Stimulated activated CD4-positive, alpha-beta T cell treated with anti-CD3 and anti-CD28 coated beads, Interleukin-1b, Interleukin-23, amount 100 ng/mL, for 48 hours (primary cell): ENCODE data around the gene C11orf71.

ENCODE experiments used
- DNase-seq: peaks from one replicate; pipeline ENCODE4 v3.0.0-alpha.2; 2020

The C11orf71 gene

GRCh38 chr11:114400216-114400914 lies at the start of gene C11orf71, which contains the start of gene RBM7:
C11orf71 (minus strand) TSS chr11:114400511; CDS start chr11:114400331, 180 bp downstream.
RBM7 (plus strand) TSS chr11:114400666; CDS start chr11:114400672, 6 bp downstream.
- peak; percentile 97 for DNase-seq

DNA sequence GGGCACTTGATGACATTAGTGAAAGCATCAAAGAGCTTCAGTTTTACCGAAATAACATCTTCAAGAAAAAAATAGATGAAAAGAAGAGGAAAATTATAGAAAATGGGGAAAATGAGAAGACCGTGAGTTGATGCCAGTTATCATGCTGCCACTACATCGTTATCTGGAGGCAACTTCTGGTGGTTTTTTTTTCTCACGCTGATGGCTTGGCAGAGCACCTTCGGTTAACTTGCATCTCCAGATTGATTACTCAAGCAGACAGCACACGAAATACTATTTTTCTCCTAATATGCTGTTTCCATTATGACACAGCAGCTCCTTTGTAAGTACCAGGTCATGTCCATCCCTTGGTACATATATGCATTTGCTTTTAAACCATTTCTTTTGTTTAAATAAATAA lies 49.5 kb upstream of the C11orf71 start:
- DNase-seq: no peak

- DNase-seq: no peak
Observed at GRCh38 chr11:114448749-114449482, 48.6 kb upstream of the C11orf71 start.

GRCh38 chr11:114447892-114448291 lies 47.6 kb upstream of the C11orf71 start:
- no peak for DNase-seq

GRCh38 chr11:114447444-114447843 lies 47.1 kb upstream of the C11orf71 start:
- no peak for DNase-seq

DNA sequence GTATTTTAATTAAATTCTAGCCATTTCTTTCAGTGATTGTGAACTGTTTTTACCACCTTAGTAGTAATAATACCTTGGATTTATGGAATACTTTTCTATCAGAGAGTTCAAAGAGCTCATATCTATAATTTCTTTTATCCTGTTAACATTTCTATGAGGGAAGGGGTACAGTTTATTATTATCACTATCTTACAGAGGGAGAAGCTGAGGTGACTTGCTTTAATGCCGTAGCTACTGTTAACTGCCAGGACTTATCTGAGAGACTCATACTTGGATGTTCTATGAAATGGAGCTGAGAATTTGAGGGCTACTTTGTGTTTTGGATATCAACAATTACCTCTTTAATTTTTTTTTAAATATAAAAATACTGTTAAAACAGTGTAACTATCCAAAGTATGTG lies 42.2 kb upstream of the C11orf71 start:
- DNase-seq: no peak

DNA sequence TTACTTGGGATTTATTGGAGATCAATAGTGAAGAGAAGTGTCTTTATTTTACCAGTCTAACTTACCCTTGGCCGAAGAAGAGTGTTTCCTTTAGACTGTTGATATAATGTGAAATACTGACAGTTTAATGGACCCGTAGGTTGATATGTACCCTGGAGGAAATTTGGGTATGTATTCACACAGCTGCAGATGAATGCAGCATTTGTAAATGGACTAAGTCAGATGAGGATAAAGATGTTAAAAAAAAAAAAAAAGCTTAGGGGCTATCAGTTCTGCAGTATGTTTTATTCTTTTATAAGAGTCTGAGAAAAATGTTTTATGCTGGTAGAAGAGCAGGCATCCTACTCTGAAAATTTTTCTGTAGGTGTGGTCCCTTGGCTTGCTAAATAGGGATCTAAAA lies 41.6 kb upstream of the C11orf71 start:
- DNase-seq: no peak

- no peak for DNase-seq
Observed at GRCh38 chr11:114440971-114441763, 40.9 kb upstream of the C11orf71 start.

- no peak for DNase-seq
Observed at GRCh38 chr11:114440121-114440860, 40.0 kb upstream of the C11orf71 start.

GRCh38 chr11:114439229-114440120 lies 39.2 kb upstream of the C11orf71 start, which contains the start of gene REXO2:
REXO2 (plus strand) TSS chr11:114439467; CDS start chr11:114439529, 62 bp downstream.
- peak; percentile 93 for DNase-seq

DNA sequence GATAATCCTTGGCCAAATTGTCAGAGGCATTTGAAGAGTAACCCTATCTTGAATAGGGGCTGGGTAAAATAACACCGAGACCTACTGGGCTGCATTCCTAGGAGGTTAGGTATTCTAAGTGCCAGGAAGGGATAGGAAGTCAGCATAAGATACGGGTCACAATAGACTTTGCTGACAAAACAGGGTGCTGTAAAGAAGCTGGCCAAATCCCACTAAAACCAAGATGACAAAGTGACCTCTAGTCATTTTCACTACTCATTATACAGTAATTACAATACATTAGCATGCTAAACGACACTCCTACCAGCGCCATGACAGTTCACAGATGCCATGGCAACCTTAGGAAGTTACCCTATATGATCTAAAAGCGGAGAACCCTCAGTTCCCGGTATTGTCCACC lies 38.0 kb upstream of the C11orf71 start:
- no peak for DNase-seq

DNA sequence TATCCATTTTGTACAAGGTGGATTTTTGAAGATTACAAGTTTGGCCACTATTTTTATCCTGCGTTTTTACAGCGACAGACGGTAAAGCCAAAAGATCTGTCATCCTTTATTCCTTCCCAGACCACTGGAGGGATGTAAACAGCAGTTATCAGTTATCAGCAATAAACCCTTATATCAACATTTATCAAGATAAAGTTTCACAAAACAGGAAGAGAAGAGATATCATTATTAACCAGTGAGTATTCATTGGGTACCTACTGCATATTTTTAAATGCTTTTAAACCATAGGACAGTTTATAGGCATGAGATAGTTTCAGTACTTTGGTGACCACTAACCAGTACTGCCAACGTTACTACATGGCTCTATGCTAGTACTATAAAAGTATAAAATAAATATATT lies 33.1 kb upstream of the C11orf71 start:
- no peak for DNase-seq

DNA sequence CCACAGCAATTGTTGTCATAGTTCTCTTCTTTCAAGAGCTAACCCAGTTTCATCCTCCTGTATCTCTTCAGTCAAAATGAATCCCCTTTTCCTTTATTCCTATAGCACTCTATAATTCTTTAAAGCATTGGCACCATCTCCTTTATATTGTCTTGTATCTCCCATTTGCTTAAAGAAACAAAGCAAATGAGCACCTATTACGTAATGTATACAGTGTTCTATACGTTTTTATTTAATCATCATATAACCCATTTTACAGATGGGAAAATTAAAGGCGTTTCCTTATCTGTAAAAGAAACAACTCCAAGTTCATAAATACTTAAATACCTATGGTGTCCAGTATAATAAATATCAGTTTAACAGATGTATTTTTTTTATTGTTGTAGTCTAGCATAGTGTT lies 32.6 kb upstream of the C11orf71 start:
- DNase-seq: no peak

- DNase-seq: no peak
Observed at GRCh38 chr11:114430290-114430689, 30.0 kb upstream of the C11orf71 start.

DNA sequence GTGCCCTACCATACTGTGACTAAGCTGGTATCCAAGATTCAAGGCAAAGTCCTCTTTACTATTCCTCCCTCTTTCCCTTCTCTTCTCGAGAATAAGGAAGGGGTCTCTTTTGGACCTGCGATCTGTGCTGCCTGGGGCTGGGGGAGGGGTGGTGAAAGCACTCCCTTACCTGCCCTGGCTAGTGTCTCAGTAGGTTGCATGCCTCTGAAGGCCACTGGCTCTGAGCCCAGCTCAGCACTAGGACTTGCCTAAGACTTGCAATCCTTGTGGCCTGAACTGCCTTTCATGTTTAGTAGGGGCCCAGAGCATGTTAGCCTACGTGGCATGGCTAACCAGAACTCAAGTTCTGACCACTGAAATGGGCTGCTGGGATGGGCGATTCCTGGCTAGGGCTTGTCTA lies 26.0 kb upstream of the C11orf71 start:
- DNase-seq: no peak

DNA sequence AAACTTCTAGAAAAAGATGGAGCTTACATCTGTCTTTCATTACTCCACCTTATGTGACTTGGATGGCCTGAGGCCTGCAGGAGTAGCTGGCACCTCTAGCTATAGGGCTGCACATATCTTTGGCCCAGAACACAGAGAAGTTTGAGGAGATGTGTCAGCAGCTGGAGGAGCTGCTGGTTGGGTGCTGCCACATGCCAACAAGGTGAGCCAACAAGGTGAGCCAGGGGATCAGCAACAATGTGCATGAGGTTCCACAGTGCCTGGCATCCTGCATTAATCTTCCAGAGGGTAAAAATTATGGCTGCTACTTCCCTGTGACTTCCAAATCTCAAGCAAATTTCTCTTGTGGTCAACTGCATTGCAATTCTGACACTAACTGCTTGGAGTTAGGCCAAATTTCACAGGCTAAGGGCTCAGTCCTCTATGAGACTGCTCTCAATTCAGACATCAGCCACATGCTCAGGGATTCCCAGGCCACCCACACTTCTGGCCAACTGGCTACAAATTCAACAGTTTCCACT lies 16.2 kb upstream of the C11orf71 start:
- no peak for DNase-seq

DNA sequence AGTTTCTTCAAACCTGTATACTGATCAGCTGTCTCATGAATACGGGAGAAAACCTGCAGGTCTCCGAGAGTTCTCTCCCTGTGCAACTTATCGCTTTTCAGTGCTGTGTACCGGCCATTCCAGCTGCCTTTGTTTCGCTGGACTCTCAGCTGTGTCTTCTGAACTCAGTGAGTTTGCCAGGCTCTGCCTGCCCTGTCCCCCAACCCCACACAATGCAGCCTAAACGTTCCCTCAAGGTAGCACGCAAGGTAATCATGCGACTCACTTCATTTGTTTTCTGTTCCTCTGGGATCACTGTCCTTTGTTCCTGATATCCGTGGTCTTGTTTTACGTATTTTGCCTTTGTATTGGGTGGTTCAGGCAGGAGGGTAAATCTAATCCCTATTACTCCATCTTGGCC lies 13.6 kb upstream of the C11orf71 start:
- no peak for DNase-seq

GRCh38 chr11:114412946-114413345 lies 12.6 kb upstream of the C11orf71 start:
- DNase-seq: no peak

- DNase-seq: no peak
Observed at GRCh38 chr11:114401311-114401710, 1.0 kb upstream of the C11orf71 start.

- DNase-seq: no peak
Observed at GRCh38 chr11:114400915-114401223, 558 bp upstream of the C11orf71 start.

- DNase-seq: no peak
Observed at GRCh38 chr11:114399490-114400215, 658 bp downstream of the C11orf71 start.
